ENCODE measurements around the gene LRRC8A.

LRRC8A gene

DNA sequence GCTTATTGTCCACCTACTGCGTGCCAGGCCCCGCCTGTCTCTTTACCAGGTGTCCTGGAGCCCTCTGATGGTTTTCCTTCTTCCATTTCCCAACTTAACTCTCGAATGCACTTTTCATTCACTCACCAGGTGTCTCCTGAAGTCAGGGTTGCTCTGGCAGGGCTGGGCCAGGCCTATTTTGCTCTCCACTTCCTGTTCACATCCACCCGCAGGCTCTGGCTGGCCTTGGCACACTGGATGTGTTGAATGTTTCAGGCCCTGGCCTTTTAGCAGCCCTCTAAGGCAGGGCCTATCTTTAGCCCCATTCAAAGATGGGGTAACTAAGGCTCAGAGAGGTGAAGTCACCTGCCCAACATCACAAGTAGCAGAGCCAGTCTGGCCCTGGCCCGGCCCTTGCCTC is 16.4 kb downstream of the LRRC8A start:
- no peak for TF ChIP-seq EZH2 (IDR thresholded peaks at IDR 0.05; ENCODE audit: borderline replicate concordance, low read length)
- TF ChIP-seq, protein P1, sequence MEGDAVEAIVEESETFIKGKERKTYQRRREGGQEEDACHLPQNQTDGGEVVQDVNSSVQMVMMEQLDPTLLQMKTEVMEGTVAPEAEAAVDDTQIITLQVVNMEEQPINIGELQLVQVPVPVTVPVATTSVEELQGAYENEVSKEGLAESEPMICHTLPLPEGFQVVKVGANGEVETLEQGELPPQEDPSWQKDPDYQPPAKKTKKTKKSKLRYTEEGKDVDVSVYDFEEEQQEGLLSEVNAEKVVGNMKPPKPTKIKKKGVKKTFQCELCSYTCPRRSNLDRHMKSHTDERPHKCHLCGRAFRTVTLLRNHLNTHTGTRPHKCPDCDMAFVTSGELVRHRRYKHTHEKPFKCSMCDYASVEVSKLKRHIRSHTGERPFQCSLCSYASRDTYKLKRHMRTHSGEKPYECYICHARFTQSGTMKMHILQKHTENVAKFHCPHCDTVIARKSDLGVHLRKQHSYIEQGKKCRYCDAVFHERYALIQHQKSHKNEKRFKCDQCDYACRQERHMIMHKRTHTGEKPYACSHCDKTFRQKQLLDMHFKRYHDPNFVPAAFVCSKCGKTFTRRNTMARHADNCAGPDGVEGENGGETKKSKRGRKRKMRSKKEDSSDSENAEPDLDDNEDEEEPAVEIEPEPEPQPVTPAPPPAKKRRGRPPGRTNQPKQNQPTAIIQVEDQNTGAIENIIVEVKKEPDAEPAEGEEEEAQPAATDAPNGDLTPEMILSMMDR (IDR thresholded peaks at IDR 0.05; ENCODE audit: low read length), result no peak
- Histone ChIP-seq H4K20me1 (ENCODE audit: insufficient read depth, low read length) (no peaks in the 10 kb centered on the region), H2AFZ (ENCODE audit: low read length) (no peak overlapping the region), H3K79me2 (ENCODE audit: insufficient read depth, low read length) (no peaks in the 10 kb centered on the region), H3K27me3 (ENCODE audit: insufficient read depth, low read length) (no peaks in the 10 kb centered on the region), H3K36me3 (ENCODE audit: insufficient read depth, low read length) (peaks cover 34% of the 10 kb centered on the region), H3F3A (ENCODE audit: insufficient read depth, low read length) (no peaks in the 10 kb centered on the region), H3K27ac (ENCODE audit: low read depth, low read length, poor library complexity, severe bottlenecking) (no peak overlapping the region), H3K4me3 (ENCODE audit: low read depth, low read length, poor library complexity, severe bottlenecking) (no peak overlapping the region), H3K9me3 (ENCODE audit: low read length) (no peaks in the 10 kb centered on the region), H3K4me2 (ENCODE audit: low read length) (no peak overlapping the region), H3K4me1 (ENCODE audit: insufficient read depth, low read length, severe bottlenecking) (peaks cover 17% of the 10 kb centered on the region), H3K9ac (ENCODE audit: low read length) (no peak overlapping the region), H3K9me2 (ENCODE audit: low read depth, low read length) (no peaks in the 10 kb centered on the region)

DNA sequence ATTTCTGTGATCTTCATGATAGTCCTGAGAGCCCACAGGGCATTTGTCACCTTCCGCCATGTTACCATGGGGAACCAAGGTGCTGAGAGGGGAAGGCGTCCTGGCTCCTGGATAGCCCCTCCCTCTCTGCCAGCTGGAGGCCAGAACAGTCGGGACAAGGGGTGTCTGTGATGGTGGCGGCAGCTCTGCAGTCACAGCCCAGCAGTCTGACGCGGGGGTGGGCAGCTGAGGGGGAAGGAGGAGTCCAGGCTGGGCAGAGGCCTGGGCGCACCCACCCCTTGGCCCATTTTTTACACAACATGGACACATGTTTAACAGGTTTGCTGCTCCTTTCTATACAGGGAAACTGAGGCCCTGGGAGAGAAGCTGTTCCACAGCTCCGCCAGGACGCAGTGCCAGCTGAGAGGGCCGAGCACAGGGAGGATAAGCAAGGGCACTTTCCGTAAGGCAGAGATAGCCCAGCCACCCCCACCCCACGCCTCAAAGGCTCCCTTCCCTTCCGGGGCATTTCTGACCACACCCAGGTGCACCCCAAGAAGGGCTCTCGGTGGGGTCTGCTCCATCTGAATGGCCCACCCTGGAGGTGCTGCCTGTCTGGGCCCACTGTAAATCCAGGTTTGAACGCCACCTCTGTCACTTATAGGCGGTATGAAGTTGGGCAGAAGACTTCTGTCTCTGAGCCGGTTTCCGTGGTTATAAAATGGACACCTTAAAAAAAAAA is 17.1 kb downstream of the LRRC8A start:
- Histone ChIP-seq H3K79me2 (ENCODE audit: insufficient read depth, low read length) (no peaks in the 10 kb centered on the region), H3K36me3 (ENCODE audit: insufficient read depth, low read length) (peaks cover 31% of the 10 kb centered on the region), H2AFZ (ENCODE audit: low read length) (no peak overlapping the region), H3K4me3 (ENCODE audit: low read depth, low read length, poor library complexity, severe bottlenecking) (no peak overlapping the region), H3K9ac (ENCODE audit: low read length) (no peak overlapping the region), H3K4me1 (ENCODE audit: insufficient read depth, low read length, severe bottlenecking) (peaks cover 17% of the 10 kb centered on the region), H3K9me2 (ENCODE audit: low read depth, low read length) (no peaks in the 10 kb centered on the region), H3K4me2 (ENCODE audit: low read length) (no peak overlapping the region), H3K9me3 (ENCODE audit: low read length) (no peaks in the 10 kb centered on the region), H4K20me1 (ENCODE audit: insufficient read depth, low read length) (no peaks in the 10 kb centered on the region), H3K27me3 (ENCODE audit: insufficient read depth, low read length) (no peaks in the 10 kb centered on the region), H3K27ac (ENCODE audit: low read depth, low read length, poor library complexity, severe bottlenecking) (no peak overlapping the region), H3F3A (ENCODE audit: insufficient read depth, low read length) (no peaks in the 10 kb centered on the region)
- TF ChIP-seq EZH2 (IDR thresholded peaks at IDR 0.05; ENCODE audit: borderline replicate concordance, low read length), result no peak
- TF ChIP-seq, protein P1 (IDR thresholded peaks at IDR 0.05; ENCODE audit: low read length), result no peak

DNA sequence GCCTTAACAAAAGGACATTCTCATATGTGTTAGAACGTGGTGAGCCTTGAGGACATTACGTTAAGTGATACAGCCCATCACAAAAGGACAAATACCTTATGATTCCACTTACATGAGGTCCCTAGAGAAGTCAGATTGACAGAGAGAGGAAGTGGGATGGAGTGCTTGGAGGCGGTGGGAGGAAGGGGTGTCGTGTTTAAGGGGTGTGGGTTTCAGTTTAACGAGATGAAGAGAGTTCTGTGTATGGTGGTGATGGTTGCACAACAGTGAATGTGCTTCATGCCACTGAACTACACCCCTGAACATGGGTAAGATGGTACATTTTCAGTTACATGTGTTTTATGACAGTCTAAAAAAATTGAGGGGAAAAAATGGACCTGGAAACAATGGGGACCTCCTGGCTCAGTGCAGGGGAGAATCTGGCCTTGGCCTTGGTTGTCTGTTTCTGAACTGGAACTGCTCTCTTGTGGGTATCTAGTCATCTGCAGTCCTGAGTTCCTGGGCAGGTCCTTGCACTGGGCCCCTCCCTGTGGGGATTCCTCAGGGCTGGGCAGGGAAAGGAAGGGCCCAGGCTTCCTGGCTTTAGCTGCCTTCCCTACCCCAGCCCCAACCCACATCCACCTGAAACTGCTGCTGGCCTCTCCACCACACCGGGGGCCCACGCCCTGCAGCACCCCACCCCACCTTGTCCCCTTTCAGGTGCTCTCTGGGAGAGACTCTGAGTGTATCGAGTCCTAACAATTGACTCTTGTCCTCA is 17.8 kb downstream of the LRRC8A start:
- Histone ChIP-seq H3K27ac (ENCODE audit: low read depth, low read length, poor library complexity, severe bottlenecking) (no peak overlapping the region), H3K9me3 (ENCODE audit: low read length) (no peaks in the 10 kb centered on the region), H3K4me3 (ENCODE audit: low read depth, low read length, poor library complexity, severe bottlenecking) (no peak overlapping the region), H3K9ac (ENCODE audit: low read length) (no peak overlapping the region), H3K9me2 (ENCODE audit: low read depth, low read length) (no peaks in the 10 kb centered on the region), H3K4me2 (ENCODE audit: low read length) (no peak overlapping the region), H3F3A (ENCODE audit: insufficient read depth, low read length) (no peaks in the 10 kb centered on the region), H3K36me3 (ENCODE audit: insufficient read depth, low read length) (peaks cover 30% of the 10 kb centered on the region), H4K20me1 (ENCODE audit: insufficient read depth, low read length) (no peaks in the 10 kb centered on the region), H3K27me3 (ENCODE audit: insufficient read depth, low read length) (no peaks in the 10 kb centered on the region), H3K4me1 (ENCODE audit: insufficient read depth, low read length, severe bottlenecking) (peaks cover 17% of the 10 kb centered on the region), H3K79me2 (ENCODE audit: insufficient read depth, low read length) (no peaks in the 10 kb centered on the region), H2AFZ (ENCODE audit: low read length) (no peak overlapping the region)
- no peak for TF ChIP-seq EZH2 (IDR thresholded peaks at IDR 0.05; ENCODE audit: borderline replicate concordance, low read length)
- TF ChIP-seq, protein P1 (IDR thresholded peaks at IDR 0.05; ENCODE audit: low read length), result no peak
